ENCODE results near the gene STIL. TPM values are rescaled to one million over a fixed set of nuclear protein-coding genes. Genes with fewer than 3 reads are reported as not detected.

STIL gene
- total RNA-seq, 4 donors from 2014 or later, result under 0.01 to 13.0 (median 1.9) TPM

Other genes starting within 250 kb of the STIL start
- gene CYP4Z1, start 246.9 kb downstream of the STIL start, total RNA-seq, result 1 to 10 TPM in 1 of 4 donors, under 1 TPM in 3; 0.41 to 1.8 (median 0.67) TPM
- gene CYP4A22, start 176.7 kb downstream of the STIL start, total RNA-seq, result under 1 TPM in 1 of 4 donors, not detected in 3; 0.21 TPM
- gene PDZK1IP1, start 124.1 kb downstream of the STIL start, total RNA-seq, result under 1 TPM in 1 of 4 donors, not detected in 3; 0.48 TPM
- gene TAL1, start 81.9 kb downstream of the STIL start, total RNA-seq, result 10 to 100 TPM in 3 of 4 donors, 1 to 10 TPM in 1; 4.8 to 20.7 (median 13.0) TPM
- 100 to 1,000 TPM in 1 of 4 donors, 10 to 100 TPM in 3; 21.5 to 111 (median 63.6) TPM for gene CMPK1, start 19.6 kb upstream of the STIL start, total RNA-seq
- under 1 TPM in 1 of 4 donors, not detected in 3; 0.27 TPM for gene FOXE3, start 102.1 kb upstream of the STIL start, total RNA-seq
- gene FOXD2, start 123.9 kb upstream of the STIL start, total RNA-seq, result under 1 TPM in 2 of 4 donors, not detected in 2; 0.62 to 0.67 TPM